Right ventricle myocardium inferior (tissue), 1 donor: ENCODE results near the gene TMEM229B. TPM values are rescaled to one million over a fixed set of nuclear protein-coding genes. Genes with fewer than 3 reads are reported as not detected.
A peak's percentile ranks its signal among the peaks of the same experiment; 100 is the strongest.

Source experiments
- ATAC-seq: fragments of 200-7000 bp; cut with Tn5 transposase; one replicate; pipeline ENCODE4 v1.9.1; 2020; ENCODE audit warnings: mild to moderate bottlenecking, moderate library complexity
- DNase-seq: peaks from one replicate; pipeline ENCODE4 v3.0.0; 2021; ENCODE audit errors: missing footprints
- intact Hi-C: fragments of 100-400 bp; cut with DNase I; formaldehyde crosslinking; loops from one replicate; pipeline ENCODE4 v1.11.0; 2022
- microRNA-seq: library from miRNA; unstranded; fragments of <30 nt; microRNA quantifications from one replicate; pipeline ENCODE4 v1.2.0, GENCODE V29; 2020
- total RNA-seq: library from RNA; stranded (reverse); fragmentation: NEBNext Ultra II Directional; extraction: Animal tissue kit (Norgen Biotek cat#: 25700); gene quantifications from one replicate; pipeline ENCODE4 v1.2.1, GENCODE V29; 2021
- donor health status: DM: no; HTN: yes; CAD: no; lungs with severe emphysema.

Gene TMEM229B
- total RNA-seq, 1 donor from 2014 or later: 4.2 TPM

- intact Hi-C loops: no loop called here
- no peak for DNase-seq
- no peak for ATAC-seq
Measured at GRCh38 chr14:67440513-67440912, 48.0 kb downstream of the TMEM229B start.

- DNase-seq: no peak
- intact Hi-C loops: no loop called here
- no peak for ATAC-seq
Measured at GRCh38 chr14:67438969-67439368, 49.6 kb downstream of the TMEM229B start.

- DNase-seq: no peak
- peak; percentile 26 for ATAC-seq
- intact Hi-C loops: no loop called here
Measured at GRCh38 chr14:67436006-67436866, 52.3 kb downstream of the TMEM229B start.

- intact Hi-C loops: no loop called here
- ATAC-seq (peak; percentile 44), DNase-seq (no peak)
Measured at GRCh38 chr14:67435603-67436002, 52.9 kb downstream of the TMEM229B start.

- intact Hi-C loops: no loop called here
- ATAC-seq: no peak
- DNase-seq: no peak
Measured at GRCh38 chr14:67432050-67432564, 56.4 kb downstream of the TMEM229B start.

GRCh38 chr14:67429510-67430205 is 58.9 kb downstream of the TMEM229B start:
- no peak for ATAC-seq
- intact Hi-C loops: loop anchor here (5.0 to 10.0 kb wide), 2 partner anchors 83 to 275 kb away; partner anchors contain the start of gene RDH12
- DNase-seq: no peak

- ATAC-seq (no peak), DNase-seq (no peak)
- intact Hi-C loops: loop anchor here (5.0 to 10.0 kb wide), 2 partner anchors 84 to 276 kb away; partner anchors contain the start of gene RDH12
Measured at GRCh38 chr14:67428501-67429031, 60.0 kb downstream of the TMEM229B start.

GRCh38 chr14:67426983-67427606 is 61.4 kb downstream of the TMEM229B start:
- ATAC-seq: peak; percentile 87
- no peak for DNase-seq
- intact Hi-C loops: loop anchor here (1.0 to 10.0 kb wide), 4 partner anchors 58 to 278 kb away; partner anchors contain the start of gene RDH12

- ATAC-seq: no peak
- intact Hi-C loops: loop anchor here (2.0 to 10.0 kb wide), 3 partner anchors 59 to 279 kb away; partner anchors contain the start of gene RDH12
- DNase-seq: no peak
Measured at GRCh38 chr14:67426161-67426560, 62.4 kb downstream of the TMEM229B start.

GRCh38 chr14:67425608-67426007 is 62.9 kb downstream of the TMEM229B start:
- intact Hi-C loops: loop anchor here (2.0 to 10.0 kb wide), 3 partner anchors 59 to 279 kb away; partner anchors contain the start of gene RDH12
- ATAC-seq: no peak
- DNase-seq: no peak

- ATAC-seq (no peak), DNase-seq (no peak)
- intact Hi-C loops: loop anchor here (10.0 kb wide), 1 partner anchor 280 kb away; the partner anchor contains the start of gene RDH12
Measured at GRCh38 chr14:67424539-67424938, 64.0 kb downstream of the TMEM229B start.

GRCh38 chr14:67423424-67423823 is 65.1 kb downstream of the TMEM229B start:
- DNase-seq: no peak
- ATAC-seq: no peak
- intact Hi-C loops: loop anchor here (10.0 kb wide), 1 partner anchor 281 kb away; the partner anchor contains the start of gene RDH12

GRCh38 chr14:67421356-67422224 is 66.9 kb downstream of the TMEM229B start:
- intact Hi-C loops: loop anchor here (10.0 kb wide), 1 partner anchor 283 kb away; the partner anchor contains the start of gene RDH12
- ATAC-seq: no peak
- no peak for DNase-seq

Small RNA genes within 50 kb of the gene (microRNA-seq; reads per million reads assigned to microRNA genes)
- not detected for gene MIR5694

Other genes starting within 250 kb of the TMEM229B start
- gene PALS1, start 247.3 kb downstream of the TMEM229B start, total RNA-seq: 14.7 TPM
- gene ATP6V1D, start 128.9 kb downstream of the TMEM229B start, total RNA-seq: 156 TPM
- 101 TPM for gene EIF2S1, start 128.4 kb downstream of the TMEM229B start, total RNA-seq
- gene PLEK2, start 76.6 kb downstream of the TMEM229B start, total RNA-seq: not detected
- 7.3 TPM for gene PLEKHH1, start 44.6 kb upstream of the TMEM229B start, total RNA-seq
- gene PIGH, start 111.5 kb upstream of the TMEM229B start, total RNA-seq: 11.8 TPM
- gene ARG2, start 131.2 kb upstream of the TMEM229B start, total RNA-seq: 1.3 TPM
- gene VTI1B, start 185.9 kb upstream of the TMEM229B start, total RNA-seq: 114 TPM
- 14.3 TPM for gene RDH11, start 207.0 kb upstream of the TMEM229B start, total RNA-seq
- not detected for gene RDH12, start 213.2 kb upstream of the TMEM229B start, total RNA-seq